Measurements from ENCODE around the gene DCUN1D2.
"Not testable (repeated sequence)": the region's sequence is repeated elsewhere in the genome, so short reads cannot be mapped to it uniquely, and the experiment has no call there.

DCUN1D2 gene

GRCh38 chr13:113437408-113438010 lies 53.0 kb downstream of the DCUN1D2 start:
- peaks cover 27% of the 10 kb centered on the region for H3K4me1 ChIP-seq (ENCODE audit: control insufficient read depth, low read length)
- H3F3A ChIP-seq (ENCODE audit: control insufficient read depth, insufficient read depth) = peaks cover 14% of the 10 kb centered on the region
- H3K4me3 ChIP-seq (ENCODE audit: low read length) = no peak overlapping the region
- no peaks in the 10 kb centered on the region for H3K9me2 ChIP-seq (replicated peaks; ENCODE audit: control insufficient read depth, low read length)
- H3K27ac ChIP-seq (ENCODE audit: low read depth, low read length) = no peak overlapping the region
- H3K27me3 ChIP-seq (ENCODE audit: control insufficient read depth, low read length) = no peaks in the 10 kb centered on the region
- H3K36me3 ChIP-seq (ENCODE audit: control insufficient read depth, low read length) = peaks cover 5% of the 10 kb centered on the region
- TF ChIP-seq EZH2phosphoT487 (IDR thresholded peaks at IDR 0.05; ENCODE audit: borderline replicate concordance, low read length) (no peak), CTCF (IDR thresholded peaks at IDR 0.05; ENCODE audit: low read depth, low read length, poor library complexity, severe bottlenecking) (no peak)
- H3K9me3 ChIP-seq (ENCODE audit: control insufficient read depth, insufficient read depth, low read length) = no peaks in the 10 kb centered on the region
- no peaks in the 10 kb centered on the region for H4K20me1 ChIP-seq (ENCODE audit: control insufficient read depth, insufficient read depth, low read depth, low read length)
- no peak overlapping the region for H3K4me2 ChIP-seq (ENCODE audit: low read length)
- no peaks in the 10 kb centered on the region for H3K79me2 ChIP-seq (ENCODE audit: control insufficient read depth, low read length)

GRCh38 chr13:113436866-113437265 lies 53.6 kb downstream of the DCUN1D2 start:
- not testable (repeated sequence) for H3K79me2 ChIP-seq (ENCODE audit: control insufficient read depth, low read length); H3K9me3 ChIP-seq (ENCODE audit: control insufficient read depth, insufficient read depth, low read length); H3K27ac ChIP-seq (ENCODE audit: low read depth, low read length); H4K20me1 ChIP-seq (ENCODE audit: control insufficient read depth, insufficient read depth, low read depth, low read length); H3K4me3 ChIP-seq (ENCODE audit: low read length); H3K9me2 ChIP-seq (replicated peaks; ENCODE audit: control insufficient read depth, low read length); H3K36me3 ChIP-seq (ENCODE audit: control insufficient read depth, low read length); H3K4me2 ChIP-seq (ENCODE audit: low read length); H3K27me3 ChIP-seq (ENCODE audit: control insufficient read depth, low read length)
- Histone ChIP-seq H3F3A (ENCODE audit: control insufficient read depth, insufficient read depth) (peaks cover 12% of the 10 kb centered on the region), H3K4me1 (ENCODE audit: control insufficient read depth, low read length) (peaks cover 33% of the 10 kb centered on the region)

GRCh38 chr13:113435907-113436306 lies 54.6 kb downstream of the DCUN1D2 start:
- not testable (repeated sequence) for H3K4me2 ChIP-seq (ENCODE audit: low read length); H3K9me2 ChIP-seq (replicated peaks; ENCODE audit: control insufficient read depth, low read length); H4K20me1 ChIP-seq (ENCODE audit: control insufficient read depth, insufficient read depth, low read depth, low read length); H3K36me3 ChIP-seq (ENCODE audit: control insufficient read depth, low read length); H3K27ac ChIP-seq (ENCODE audit: low read depth, low read length); H3K4me3 ChIP-seq (ENCODE audit: low read length); H3K79me2 ChIP-seq (ENCODE audit: control insufficient read depth, low read length); H3K27me3 ChIP-seq (ENCODE audit: control insufficient read depth, low read length); H3K9me3 ChIP-seq (ENCODE audit: control insufficient read depth, insufficient read depth, low read length)
- Histone ChIP-seq H3K4me1 (ENCODE audit: control insufficient read depth, low read length) (peaks cover 39% of the 10 kb centered on the region), H3F3A (ENCODE audit: control insufficient read depth, insufficient read depth) (peaks cover 12% of the 10 kb centered on the region)

- Histone ChIP-seq H3K27ac (ENCODE audit: low read depth, low read length) (no peak overlapping the region), H3K36me3 (ENCODE audit: control insufficient read depth, low read length) (no peaks in the 10 kb centered on the region), H3K27me3 (ENCODE audit: control insufficient read depth, low read length) (no peaks in the 10 kb centered on the region), H3K4me2 (ENCODE audit: low read length) (no peak overlapping the region), H3K4me3 (ENCODE audit: low read length) (no peak overlapping the region), H3K9me3 (ENCODE audit: control insufficient read depth, insufficient read depth, low read length) (no peaks in the 10 kb centered on the region), H4K20me1 (ENCODE audit: control insufficient read depth, insufficient read depth, low read depth, low read length) (no peaks in the 10 kb centered on the region), H3F3A (ENCODE audit: control insufficient read depth, insufficient read depth) (peaks cover 3% of the 10 kb centered on the region; the same call in 1 of the 2 replicates), H3K9me2 (replicated peaks; ENCODE audit: control insufficient read depth, low read length) (no peaks in the 10 kb centered on the region), H3K79me2 (ENCODE audit: control insufficient read depth, low read length) (no peaks in the 10 kb centered on the region), H3K4me1 (ENCODE audit: control insufficient read depth, low read length) (peaks cover 37% of the 10 kb centered on the region)
- no peak for TF ChIP-seq CTCF (IDR thresholded peaks at IDR 0.05; ENCODE audit: low read depth, low read length, poor library complexity, severe bottlenecking)
- no peak for TF ChIP-seq EZH2phosphoT487 (IDR thresholded peaks at IDR 0.05; ENCODE audit: borderline replicate concordance, low read length)
Observed at GRCh38 chr13:113433391-113433916, 57.1 kb downstream of the DCUN1D2 start.
